ENCODE data around the gene BNIP1.
A peak's percentile ranks its signal among the peaks of the same experiment; 100 is the strongest.

BNIP1 gene

GRCh38 chr5:173208296-173208695 is 64.0 kb downstream of the BNIP1 start:
- CTCF ChIA-PET = interaction anchor here (0.6 to 0.8 kb wide), 2 partner anchors 14 to 124 kb away, joined by 3 read pairs; no protein-coding TSS in a partner anchor
- Mint-ChIP-seq H3K36me3 (no peaks in the 10 kb centered on the region), H3K27me3 (peaks cover 48% of the 10 kb centered on the region), H3K4me3 (no peak overlapping the region), H3K4me1 (no peaks in the 10 kb centered on the region), H3K27ac (peak overlapping the region; percentile 42), H3K9me3 (peaks cover 4% of the 10 kb centered on the region)
- DNase-seq = no peak

GRCh38 chr5:173210877-173211276 is 66.5 kb downstream of the BNIP1 start:
- Mint-ChIP-seq H3K9me3 (peaks cover 4% of the 10 kb centered on the region), H3K27ac (no peak overlapping the region), H3K4me3 (no peak overlapping the region), H3K27me3 (peaks cover 42% of the 10 kb centered on the region), H3K36me3 (no peaks in the 10 kb centered on the region), H3K4me1 (no peaks in the 10 kb centered on the region)
- no peak for DNase-seq
- CTCF ChIA-PET = interaction anchor here (1.5 kb wide), 1 partner anchor 233 kb away, joined by 3 read pairs; no protein-coding TSS in a partner anchor

- Mint-ChIP-seq H3K9me3 (peaks cover 4% of the 10 kb centered on the region), H3K36me3 (no peaks in the 10 kb centered on the region), H3K4me1 (no peaks in the 10 kb centered on the region), H3K4me3 (no peak overlapping the region), H3K27ac (no peak overlapping the region), H3K27me3 (peaks cover 42% of the 10 kb centered on the region)
- DNase-seq = no peak
- CTCF ChIA-PET = interaction anchor here (1.5 kb wide), 1 partner anchor 234 kb away, joined by 3 read pairs; no protein-coding TSS in a partner anchor
Observed at GRCh38 chr5:173211284-173211683, 67.0 kb downstream of the BNIP1 start.

- Mint-ChIP-seq H3K4me1 (no peaks in the 10 kb centered on the region), H3K27ac (no peak overlapping the region), H3K4me3 (no peak overlapping the region), H3K36me3 (no peaks in the 10 kb centered on the region), H3K9me3 (peaks cover 4% of the 10 kb centered on the region), H3K27me3 (peaks cover 45% of the 10 kb centered on the region)
- CTCF ChIA-PET = no interaction called here
- no peak for DNase-seq
Observed at GRCh38 chr5:173213236-173213933, 69.1 kb downstream of the BNIP1 start.
